ENCODE results near the gene ADSS2.
"Not testable (repeated sequence)": the region's sequence is repeated elsewhere in the genome, so short reads cannot be mapped to it uniquely, and the experiment has no call there.

Gene ADSS2

DNA sequence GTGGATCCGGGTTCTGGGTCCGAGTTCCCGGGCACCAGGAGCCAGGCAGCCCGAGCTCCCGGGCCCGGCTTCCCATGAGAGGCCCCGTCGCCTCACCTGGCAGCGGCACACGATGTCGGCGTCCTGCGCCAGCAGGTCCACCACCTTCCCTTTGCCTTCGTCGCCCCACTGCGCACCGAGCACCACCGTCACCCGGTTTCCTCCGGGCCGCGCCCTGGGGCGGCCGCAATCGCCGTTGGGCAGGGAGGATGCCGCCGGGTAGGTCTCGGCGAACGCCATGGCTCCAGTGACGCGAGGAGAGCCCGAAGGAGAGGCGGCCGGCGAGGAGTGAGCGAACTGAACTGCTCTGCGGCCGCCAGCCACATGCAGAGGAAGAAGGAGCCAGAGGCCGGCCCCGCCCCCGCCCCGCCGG lies at the start of gene ADSS2:
TSS of gene ADSS2 (minus strand) at position 371 of the 412 bp plus-strand sequence. CDS start at position 279, 92 bp downstream.
- DNase-seq (ENCODE audit: low read depth), result no peak

DNA sequence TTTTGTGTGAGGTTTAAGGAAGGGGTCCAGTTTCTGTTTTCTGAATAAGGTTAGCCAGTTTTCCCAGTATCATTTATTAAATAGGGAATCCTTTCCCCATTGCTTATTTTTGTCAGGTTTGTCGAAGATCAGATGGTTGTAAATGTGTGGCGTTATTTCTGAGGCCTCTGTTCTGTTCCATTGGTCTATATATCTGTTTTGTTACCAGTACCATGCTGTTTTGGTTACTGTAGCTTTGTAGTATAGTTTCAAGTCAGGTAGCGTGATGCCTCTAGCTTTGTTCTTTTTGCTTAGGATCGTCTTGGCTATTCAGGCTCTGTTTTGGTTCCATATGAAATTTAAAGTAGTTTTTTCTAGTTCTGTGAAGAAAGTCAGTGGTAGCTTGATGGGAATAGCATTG lies 48.8 kb upstream of the ADSS2 start:
- not testable (repeated sequence) for DNase-seq (ENCODE audit: low read depth)

- DNase-seq (ENCODE audit: low read depth), result not testable (repeated sequence)
Measured at GRCh38 chr1:244499484-244499883, 47.8 kb upstream of the ADSS2 start.

GRCh38 chr1:244497805-244498204 lies 46.1 kb upstream of the ADSS2 start:
- DNase-seq (ENCODE audit: low read depth), result no peak

DNA sequence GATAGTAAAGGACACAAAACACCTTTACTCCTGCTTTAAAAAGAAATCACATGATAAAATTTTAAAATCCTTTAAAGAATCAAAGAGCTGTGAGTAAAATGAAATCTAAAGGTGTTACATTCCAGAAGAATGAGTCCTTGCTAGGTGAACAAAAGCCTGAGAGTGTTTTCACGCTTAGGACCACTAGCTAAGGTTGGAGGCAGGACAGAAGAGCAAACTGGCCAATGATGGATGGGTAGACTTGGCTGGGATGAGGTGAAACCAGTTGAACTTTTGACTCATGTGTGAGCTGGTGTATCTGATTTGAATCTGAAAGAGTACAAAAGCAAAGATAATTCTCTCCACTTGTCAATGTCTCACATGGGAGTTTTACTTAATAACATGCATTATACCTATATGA lies 44.5 kb upstream of the ADSS2 start:
- no peak for DNase-seq (ENCODE audit: low read depth)

GRCh38 chr1:244494653-244495052 lies 42.9 kb upstream of the ADSS2 start:
- DNase-seq (ENCODE audit: low read depth), result no peak

DNA sequence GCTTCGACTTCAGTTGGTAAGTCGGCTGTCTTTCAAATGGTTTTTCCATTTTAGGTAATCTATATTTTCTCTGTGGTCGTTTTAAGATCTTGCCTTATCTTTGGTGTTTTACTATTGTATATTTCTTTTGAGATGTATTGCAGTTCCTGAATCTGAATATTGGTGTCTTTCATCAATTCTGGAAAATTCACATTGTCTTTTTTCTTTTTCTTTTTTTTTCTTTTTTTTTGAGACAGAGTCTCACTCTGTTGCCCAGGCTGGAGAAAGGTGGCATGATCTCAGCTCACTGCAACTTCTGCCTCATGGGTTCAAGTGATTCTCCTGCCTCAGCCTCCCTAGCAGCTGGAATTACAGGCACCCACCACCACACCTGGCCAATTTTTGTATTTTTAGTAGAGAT lies 33.3 kb upstream of the ADSS2 start:
- not testable (repeated sequence) for DNase-seq (ENCODE audit: low read depth)

GRCh38 chr1:244473059-244473605 lies 21.4 kb upstream of the ADSS2 start:
- DNase-seq (ENCODE audit: low read depth), result no peak

DNA sequence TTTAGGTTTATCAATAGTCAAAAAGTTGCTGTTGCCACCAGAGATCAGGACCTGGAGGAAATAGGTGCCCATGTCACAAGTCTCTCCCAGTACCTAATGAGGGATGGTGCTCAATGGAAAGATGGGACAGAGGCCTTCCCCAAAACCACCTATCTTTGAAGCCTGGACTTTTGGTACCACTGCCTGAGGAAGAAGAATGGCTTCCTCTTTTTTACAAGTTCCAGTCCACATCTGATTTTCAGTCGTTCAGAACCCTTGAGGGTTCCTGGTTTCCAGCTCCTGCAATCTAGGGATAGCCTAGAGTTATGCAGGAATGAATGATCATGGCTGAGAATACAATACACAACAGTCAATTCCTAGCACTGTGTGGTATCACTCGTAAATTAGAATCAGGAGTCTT lies 15.0 kb upstream of the ADSS2 start:
- DNase-seq (ENCODE audit: low read depth), result no peak

DNA sequence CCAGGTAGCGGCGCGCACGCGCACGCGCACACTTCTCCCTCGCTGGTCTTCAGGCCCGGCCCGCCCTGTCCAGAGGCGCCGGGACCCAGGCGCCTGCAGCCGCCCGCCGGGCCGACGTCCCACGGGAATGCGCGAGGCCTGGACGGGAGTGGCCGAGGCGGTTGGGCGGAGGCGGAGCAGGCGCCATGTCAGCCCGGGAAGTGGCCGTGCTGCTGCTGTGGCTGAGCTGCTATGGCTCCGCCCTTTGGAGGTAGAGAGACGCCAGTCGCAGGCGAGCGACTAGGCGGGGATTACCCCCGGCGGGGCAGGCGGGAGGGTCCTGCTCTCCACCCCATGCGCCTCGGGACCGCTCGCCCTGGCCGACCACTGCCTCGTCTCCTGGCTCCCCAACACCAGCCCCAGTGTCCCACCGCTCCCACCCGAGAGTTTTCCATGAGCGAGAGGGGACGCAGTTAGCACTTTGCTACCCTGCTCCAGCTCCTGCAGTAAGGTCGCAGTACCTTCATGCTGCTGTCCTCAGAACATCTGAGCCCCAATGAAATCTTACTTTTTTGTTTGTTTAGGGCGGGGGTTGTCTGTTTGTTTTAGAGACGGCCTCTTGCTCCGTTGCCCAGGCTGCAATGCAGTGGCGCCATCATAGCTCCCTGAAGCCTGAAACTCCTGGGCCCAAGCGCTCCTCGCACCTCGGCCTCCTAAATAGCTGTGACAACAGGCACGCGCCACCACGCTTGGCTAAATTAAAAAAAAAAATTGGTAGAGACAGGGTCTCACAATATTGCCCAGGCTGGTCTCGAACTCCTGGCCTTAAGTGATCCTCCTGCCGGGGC lies 9.7 kb upstream of the ADSS2 start, which contains the start of gene CATSPERE:
TSS of gene CATSPERE (plus strand) at position 29 of the 827 bp plus-strand sequence. CDS start at position 186, 157 bp downstream.
- peak; percentile 62 for DNase-seq (ENCODE audit: low read depth)

GRCh38 chr1:244460197-244460596 lies 8.5 kb upstream of the ADSS2 start:
- DNase-seq (ENCODE audit: low read depth), result no peak

- no peak for DNase-seq (ENCODE audit: low read depth)
Measured at GRCh38 chr1:244458781-244459180, 7.1 kb upstream of the ADSS2 start.

- no peak for DNase-seq (ENCODE audit: low read depth)
Measured at GRCh38 chr1:244456586-244456985, 4.9 kb upstream of the ADSS2 start.

DNA sequence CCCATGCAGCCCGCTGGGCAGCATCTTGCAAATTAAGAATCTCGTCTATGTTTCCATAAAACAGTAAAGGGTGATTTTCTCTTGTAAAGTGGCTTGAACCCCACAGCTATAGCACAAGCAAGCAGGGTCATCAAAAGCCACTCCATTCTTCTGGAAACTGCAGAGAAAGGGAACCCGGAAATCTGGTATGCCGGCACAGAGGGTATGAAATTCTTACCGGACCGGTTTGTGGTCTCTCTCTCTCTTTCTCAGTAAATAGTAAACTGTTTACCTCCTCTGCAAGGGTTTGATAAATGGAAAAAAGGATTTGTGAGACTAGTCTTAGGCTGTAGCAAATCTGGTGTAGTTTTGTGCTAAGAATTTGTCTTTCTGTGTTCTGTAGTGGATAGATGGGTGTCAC lies 2.7 kb upstream of the ADSS2 start:
- no peak for DNase-seq (ENCODE audit: low read depth)

DNA sequence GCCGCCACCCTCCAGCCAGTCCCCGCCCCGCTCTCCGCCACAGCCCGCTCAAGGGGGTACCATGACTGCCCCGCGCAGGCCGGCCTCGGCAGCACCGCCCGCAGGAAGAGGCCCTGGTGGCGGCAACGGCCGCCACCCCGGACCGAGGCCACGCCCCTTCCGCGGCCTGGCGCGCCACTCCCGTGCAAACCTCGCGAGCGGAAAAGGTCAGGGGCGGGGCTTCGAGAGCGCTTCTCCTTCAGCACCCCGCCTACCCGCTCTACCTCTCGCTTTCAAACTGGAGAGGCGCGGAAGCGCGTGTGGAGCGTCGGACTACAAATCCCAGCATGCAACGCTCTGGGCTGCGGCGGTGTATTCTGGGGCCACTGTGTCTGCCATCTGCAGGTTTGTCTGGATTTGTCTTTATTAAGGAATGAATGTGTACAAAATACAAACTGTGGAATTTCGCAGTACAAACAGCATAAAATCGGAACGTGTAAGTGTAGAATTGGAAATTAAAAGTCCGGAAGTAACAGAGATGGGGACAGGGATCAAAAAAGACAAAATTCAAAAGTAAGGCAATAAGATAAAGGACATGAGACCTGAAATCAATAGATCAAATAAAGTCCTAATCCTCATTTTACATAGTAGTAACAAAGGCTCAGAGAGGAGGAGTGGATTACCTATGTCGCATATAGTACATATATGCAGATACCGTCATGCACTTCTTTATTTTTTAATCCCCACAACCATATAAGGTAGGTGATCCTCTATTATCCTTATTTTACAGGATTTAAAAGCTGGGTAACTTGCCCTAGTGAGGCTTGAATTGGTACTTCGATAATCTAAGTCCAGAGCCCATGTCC lies 464 bp upstream of the ADSS2 start:
- DNase-seq (ENCODE audit: low read depth), result peak; percentile 99

- peak; percentile 53 for DNase-seq (ENCODE audit: low read depth)
Measured at GRCh38 chr1:244450597-244451538, 841 bp downstream of the ADSS2 start.

- no peak for DNase-seq (ENCODE audit: low read depth)
Measured at GRCh38 chr1:244449936-244450508, 1.7 kb downstream of the ADSS2 start.

- no peak for DNase-seq (ENCODE audit: low read depth)
Measured at GRCh38 chr1:244448279-244449036, 3.3 kb downstream of the ADSS2 start.

GRCh38 chr1:244447552-244447951 lies 4.2 kb downstream of the ADSS2 start:
- DNase-seq (ENCODE audit: low read depth), result no peak

GRCh38 chr1:244447024-244447423 lies 4.7 kb downstream of the ADSS2 start:
- DNase-seq (ENCODE audit: low read depth), result no peak
